ENCODE measurements around the gene GPSM3. TPM values are rescaled to one million over a fixed set of nuclear protein-coding genes. Genes with fewer than 3 reads are reported as not detected.
"Not testable (repeated sequence)": the region's sequence is repeated elsewhere in the genome, so short reads cannot be mapped to it uniquely, and the experiment has no call there.

GPSM3 gene
- total RNA-seq, 6 donors from 2014 or later, result 18.9 to 80.4 (median 30.6) TPM

DNA sequence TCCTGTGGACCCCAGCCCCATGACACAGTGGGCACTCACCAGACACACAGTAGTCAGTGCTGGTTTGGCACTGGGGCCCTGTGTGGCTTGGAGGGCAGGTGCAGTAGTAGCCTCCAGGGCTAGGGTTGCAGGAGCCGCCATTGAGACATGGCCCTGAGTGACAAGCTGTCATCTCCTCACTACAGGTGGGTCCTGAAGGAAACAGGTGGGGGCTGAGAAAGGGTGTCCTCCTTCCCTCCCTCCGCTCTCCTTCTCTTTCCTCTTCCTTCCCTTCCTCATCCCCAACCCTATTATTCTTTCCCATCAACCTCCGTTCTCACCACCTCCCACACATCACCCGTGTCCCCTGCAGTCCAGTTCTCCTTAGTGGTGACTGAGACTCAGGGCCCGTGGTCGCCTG is 21.2 kb upstream of the GPSM3 start:
- Histone ChIP-seq H3K27ac (no peak overlapping the region), H3K36me3 (peaks cover 0 to 65% (median 12%) of the 10 kb centered on the region in 4 donors), H3K4me3 (no peak overlapping the region), H3K9me3 (no peaks in the 10 kb centered on the region), H3K27me3 (no peaks in the 10 kb centered on the region), H3K4me1 (no peaks in the 10 kb centered on the region)
- WGBS, 2 donors, result 92 to 95% methylated on average over 6 of the region's 6 CpGs
- TF ChIP-seq, protein P1, sequence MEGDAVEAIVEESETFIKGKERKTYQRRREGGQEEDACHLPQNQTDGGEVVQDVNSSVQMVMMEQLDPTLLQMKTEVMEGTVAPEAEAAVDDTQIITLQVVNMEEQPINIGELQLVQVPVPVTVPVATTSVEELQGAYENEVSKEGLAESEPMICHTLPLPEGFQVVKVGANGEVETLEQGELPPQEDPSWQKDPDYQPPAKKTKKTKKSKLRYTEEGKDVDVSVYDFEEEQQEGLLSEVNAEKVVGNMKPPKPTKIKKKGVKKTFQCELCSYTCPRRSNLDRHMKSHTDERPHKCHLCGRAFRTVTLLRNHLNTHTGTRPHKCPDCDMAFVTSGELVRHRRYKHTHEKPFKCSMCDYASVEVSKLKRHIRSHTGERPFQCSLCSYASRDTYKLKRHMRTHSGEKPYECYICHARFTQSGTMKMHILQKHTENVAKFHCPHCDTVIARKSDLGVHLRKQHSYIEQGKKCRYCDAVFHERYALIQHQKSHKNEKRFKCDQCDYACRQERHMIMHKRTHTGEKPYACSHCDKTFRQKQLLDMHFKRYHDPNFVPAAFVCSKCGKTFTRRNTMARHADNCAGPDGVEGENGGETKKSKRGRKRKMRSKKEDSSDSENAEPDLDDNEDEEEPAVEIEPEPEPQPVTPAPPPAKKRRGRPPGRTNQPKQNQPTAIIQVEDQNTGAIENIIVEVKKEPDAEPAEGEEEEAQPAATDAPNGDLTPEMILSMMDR (IDR thresholded peaks at IDR 0.05), result no peak
- no peak for DNase-seq
- ATAC-seq (ENCODE audit: low FRiP score in 2 of 2), result no peak

GRCh38 chr6:32212076-32212760 is 19.8 kb upstream of the GPSM3 start:
- no peak for ATAC-seq (ENCODE audit: low FRiP score in 2 of 2)

DNA sequence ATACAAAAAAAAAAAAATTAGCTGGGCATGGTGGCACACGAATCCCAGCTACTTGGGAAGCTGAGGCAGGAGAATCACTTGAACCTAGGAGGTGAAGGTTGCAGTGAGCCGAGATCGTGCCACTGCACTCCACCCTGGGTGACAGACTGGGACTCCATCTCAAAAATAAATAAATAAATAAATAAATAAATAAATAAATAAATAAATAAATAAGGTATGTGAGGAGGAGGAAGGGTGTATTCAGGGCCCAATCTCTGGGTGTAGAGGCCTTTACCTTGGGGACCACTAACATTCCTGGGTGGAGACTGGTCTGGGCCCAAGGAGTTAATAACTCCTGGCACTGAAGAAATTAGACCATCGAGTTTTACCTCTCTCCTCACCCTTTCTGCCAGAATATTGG is 19.0 kb upstream of the GPSM3 start:
- not testable (repeated sequence) for H3K27me3 ChIP-seq; H3K4me3 ChIP-seq; H3K9me3 ChIP-seq; H3K4me1 ChIP-seq; ATAC-seq (ENCODE audit: low FRiP score in 2 of 2); H3K27ac ChIP-seq; DNase-seq
- WGBS, 2 donors, result 79 to 85% methylated on average over 4 of the region's 4 CpGs
- peaks cover 0 to 48% (median 8%) of the 10 kb centered on the region in 4 donors for H3K36me3 ChIP-seq

More at GRCh38 chr6:32212076-32212760, 19.8 kb upstream of the GPSM3 start:
- no peaks in the 10 kb centered on the region for H3K4me1 ChIP-seq
- H3K27me3 ChIP-seq, result no peaks in the 10 kb centered on the region
- no peaks in the 10 kb centered on the region for H3K9me3 ChIP-seq
- peaks cover 0 to 56% (median 8%) of the 10 kb centered on the region in 4 donors for H3K36me3 ChIP-seq
- no peak for DNase-seq
- H3K4me3 ChIP-seq, result no peak overlapping the region
- 73 to 83% methylated on average over 12 of the region's 12 CpGs for WGBS, 2 donors
- TF ChIP-seq POLR2AphosphoS5 (IDR thresholded peaks at IDR 0.05) (no peak), POLR2A (IDR thresholded peaks at IDR 0.05) (no peak), EP300 (IDR thresholded peaks at IDR 0.05) (no peak)
- TF ChIP-seq, protein P1 (IDR thresholded peaks at IDR 0.05), result no peak
- H3K27ac ChIP-seq, result peak overlapping the region in 1 of 4 donors; percentile 48

GRCh38 chr6:32210191-32210601 is 17.8 kb upstream of the GPSM3 start:
- no peak overlapping the region for H3K4me3 ChIP-seq
- H3K27ac ChIP-seq, result no peak overlapping the region
- peaks cover 0 to 41% (median 8%) of the 10 kb centered on the region in 4 donors for H3K36me3 ChIP-seq
- DNase-seq (no peak), ATAC-seq (ENCODE audit: low FRiP score in 2 of 2) (no peak)
- 86 to 87% methylated on average over 5 of the region's 5 CpGs for WGBS, 2 donors
- no peaks in the 10 kb centered on the region for H3K4me1 ChIP-seq
- TF ChIP-seq POLR2AphosphoS5 (IDR thresholded peaks at IDR 0.05) (no peak), POLR2A (IDR thresholded peaks at IDR 0.05) (no peak), EP300 (IDR thresholded peaks at IDR 0.05) (no peak)
- TF ChIP-seq, protein P1 (IDR thresholded peaks at IDR 0.05), result no peak
- no peaks in the 10 kb centered on the region for H3K9me3 ChIP-seq
- H3K27me3 ChIP-seq, result no peaks in the 10 kb centered on the region

GRCh38 chr6:32208996-32209395 is 16.6 kb upstream of the GPSM3 start:
- 89 to 92% methylated on average over 1 of the region's 1 CpG for WGBS, 2 donors
- H3K27ac ChIP-seq, result no peak overlapping the region

More at GRCh38 chr6:32208996-32209395, 16.6 kb upstream of the GPSM3 start:
- Histone ChIP-seq H3K27me3 (no peaks in the 10 kb centered on the region), H3K4me3 (no peak overlapping the region), H3K36me3 (peaks cover 0 to 38% (median 5%) of the 10 kb centered on the region in 4 donors), H3K9me3 (no peaks in the 10 kb centered on the region), H3K4me1 (no peaks in the 10 kb centered on the region)
- DNase-seq, result no peak
- no peak for ATAC-seq (ENCODE audit: low FRiP score in 2 of 2)
- TF ChIP-seq, protein P1 (IDR thresholded peaks at IDR 0.05), result no peak
- TF ChIP-seq POLR2AphosphoS5 (IDR thresholded peaks at IDR 0.05) (no peak), POLR2A (IDR thresholded peaks at IDR 0.05) (no peak), EP300 (IDR thresholded peaks at IDR 0.05) (no peak)

All from upper lobe of left lung (tissue), 6 donors.